Measurements from ENCODE around the gene COL15A1.

DNA sequence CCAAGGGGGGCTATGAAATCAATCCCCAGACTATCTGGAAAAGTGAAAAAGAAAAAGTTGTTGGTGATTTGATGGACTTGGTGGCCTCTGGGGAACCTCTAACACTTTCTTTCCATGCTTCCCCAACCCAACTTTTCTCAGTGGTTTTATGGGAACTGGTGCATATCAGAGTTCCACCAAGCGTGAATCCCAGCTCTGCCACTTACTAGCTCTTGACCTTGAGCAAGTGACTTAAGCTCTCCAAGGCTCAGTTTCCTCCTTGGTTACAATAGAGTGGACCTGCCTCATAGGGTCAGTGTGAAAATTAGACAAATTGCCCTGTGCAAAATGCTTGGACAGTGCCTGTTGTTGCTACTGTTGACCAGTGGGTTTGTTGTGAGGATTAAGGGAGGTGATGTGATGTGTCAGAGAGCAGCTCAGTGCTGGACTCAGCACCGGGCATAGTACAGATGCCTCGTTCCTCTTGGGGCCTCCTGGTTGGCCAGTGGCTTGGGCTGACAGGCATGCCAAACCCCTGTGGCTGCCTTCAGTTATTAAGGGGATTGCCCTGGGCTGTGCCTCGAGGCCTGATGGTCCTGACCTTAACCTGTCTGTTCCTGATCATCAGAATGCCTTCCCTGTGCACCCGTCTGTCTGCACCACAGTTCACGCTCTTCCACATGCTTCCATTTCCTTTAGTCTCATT, 49.3 kb downstream of the COL15A1 start:
- TF ChIP-seq POLR2AphosphoS5 (IDR thresholded peaks at IDR 0.05; ENCODE audit: low read depth, low read length) (no peak), SIN3A (IDR thresholded peaks at IDR 0.05; ENCODE audit: borderline replicate concordance, insufficient read depth, low read length) (no peak)
- TF ChIP-seq, protein P1, sequence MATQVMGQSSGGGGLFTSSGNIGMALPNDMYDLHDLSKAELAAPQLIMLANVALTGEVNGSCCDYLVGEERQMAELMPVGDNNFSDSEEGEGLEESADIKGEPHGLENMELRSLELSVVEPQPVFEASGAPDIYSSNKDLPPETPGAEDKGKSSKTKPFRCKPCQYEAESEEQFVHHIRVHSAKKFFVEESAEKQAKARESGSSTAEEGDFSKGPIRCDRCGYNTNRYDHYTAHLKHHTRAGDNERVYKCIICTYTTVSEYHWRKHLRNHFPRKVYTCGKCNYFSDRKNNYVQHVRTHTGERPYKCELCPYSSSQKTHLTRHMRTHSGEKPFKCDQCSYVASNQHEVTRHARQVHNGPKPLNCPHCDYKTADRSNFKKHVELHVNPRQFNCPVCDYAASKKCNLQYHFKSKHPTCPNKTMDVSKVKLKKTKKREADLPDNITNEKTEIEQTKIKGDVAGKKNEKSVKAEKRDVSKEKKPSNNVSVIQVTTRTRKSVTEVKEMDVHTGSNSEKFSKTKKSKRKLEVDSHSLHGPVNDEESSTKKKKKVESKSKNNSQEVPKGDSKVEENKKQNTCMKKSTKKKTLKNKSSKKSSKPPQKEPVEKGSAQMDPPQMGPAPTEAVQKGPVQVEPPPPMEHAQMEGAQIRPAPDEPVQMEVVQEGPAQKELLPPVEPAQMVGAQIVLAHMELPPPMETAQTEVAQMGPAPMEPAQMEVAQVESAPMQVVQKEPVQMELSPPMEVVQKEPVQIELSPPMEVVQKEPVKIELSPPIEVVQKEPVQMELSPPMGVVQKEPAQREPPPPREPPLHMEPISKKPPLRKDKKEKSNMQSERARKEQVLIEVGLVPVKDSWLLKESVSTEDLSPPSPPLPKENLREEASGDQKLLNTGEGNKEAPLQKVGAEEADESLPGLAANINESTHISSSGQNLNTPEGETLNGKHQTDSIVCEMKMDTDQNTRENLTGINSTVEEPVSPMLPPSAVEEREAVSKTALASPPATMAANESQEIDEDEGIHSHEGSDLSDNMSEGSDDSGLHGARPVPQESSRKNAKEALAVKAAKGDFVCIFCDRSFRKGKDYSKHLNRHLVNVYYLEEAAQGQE (IDR thresholded peaks at IDR 0.05; ENCODE audit: insufficient read depth in 1 of 2, low read depth in 2 of 2, low read length in 2 of 2), result no peak
